Gastrocnemius medialis (tissue), 4 donors: ENCODE results near the gene PARD3. TPM values are rescaled to one million over a fixed set of nuclear protein-coding genes. Genes with fewer than 3 reads are reported as not detected.

Experiments used
- ATAC-seq, 2 donors: fragments of 150-250 bp; one replicate each; pipeline ENCODE4 v1.9.1; 2016
- DNase-seq, 2 donors: peaks; one replicate each; pipeline ENCODE4 v3.0.0-alpha.2; 2019
- H3K27ac ChIP-seq, 4 donors: fragments of 200-600 bp; sonication (generic); 1 replicate in 1 of 4; 2 replicates in 3 of 4; pipeline ENCODE4 v1.5.1; 2016 to 2018; ENCODE audit warnings: mild to moderate bottlenecking in 2 of 4, moderate library complexity in 1 of 4
- H3K27me3 ChIP-seq, 3 donors: fragments of 200-600 bp; sonication (generic) in 2 of 3; 1 replicate in 1 of 3; 2 replicates in 2 of 3; pipeline versions ENCODE4 v1.5.1 to v1.6.0; 2016 to 2019; ENCODE audit warnings: mild to moderate bottlenecking in 1 of 3, moderate library complexity in 1 of 3
- H3K36me3 ChIP-seq, 2 donors: fragments of 200-600 bp; sonication (generic) in 1 of 2; one replicate each; pipeline ENCODE4 v1.5.1; 2017 to 2018
- H3K4me1 ChIP-seq, 2 donors: fragments of 200-600 bp; sonication (generic) in 1 of 2; one replicate each; pipeline ENCODE4 v1.5.1; 2016 to 2017; ENCODE audit warnings: mild to moderate bottlenecking in 2 of 2
- H3K4me3 ChIP-seq, 4 donors: fragments of 200-600 bp; sonication (generic) in 3 of 4; 1 replicate in 1 of 4; 2 replicates in 3 of 4; pipeline ENCODE4 v1.5.1; 2016 to 2019; ENCODE audit warnings: mild to moderate bottlenecking in 2 of 4
- H3K9me3 ChIP-seq, 3 donors: fragments of 200-600 bp; sonication (generic) in 2 of 3; 1 replicate in 1 of 3; 2 replicates in 2 of 3; pipeline ENCODE4 v1.5.1; 2016 to 2019
- POLR2A ChIP-seq, 2 donors: fragments of 450-650 bp; IDR thresholded peaks; one replicate each; pipeline ENCODE4 v1.6.1; 2017; ENCODE audit warnings: antibody characterized with exemption in 2 of 2, mild to moderate bottlenecking in 2 of 2, moderate library complexity in 2 of 2
- in situ Hi-C, 4 donors: fragments of 200-750 bp; cut with MboI; loops; one replicate each; pipeline versions ENCODE4 v1.15.0 to v1.8.0; 2017; ENCODE audit warnings: low sequenced_read_pairs in 4 of 4
- intact Hi-C: fragments of 100-400 bp; cut with DNase I; formaldehyde crosslinking; loops from one replicate; pipeline ENCODE4 v1.15.1; 2023; ENCODE audit warnings: low total_unique reads
- total RNA-seq, 4 donors: library from RNA; depleted of rRNA; stranded (reverse); fragments of >200 nt; gene quantifications; one replicate each; pipeline versions ENCODE4 v1.1.0 to v1.2.3, GENCODE V29; 2016
- TF ChIP-seq, protein P1 (sequence below), 5 experiments: fragments of 450-650 bp in 3 of 5; fragments of 200-600 bp in 2 of 5; sonication (generic) in 2 of 5; IDR thresholded peaks in 4 of 5; conservative IDR thresholded peaks in 1 of 5; 1 replicate in 4 of 5; 2 replicates in 1 of 5; pipeline ENCODE4 v1.5.1; 2016 to 2019; ENCODE audit warnings: antibody characterized with exemption in 5 of 5, mild to moderate bottlenecking in 3 of 5, moderate library complexity in 3 of 5

Gene PARD3
- total RNA-seq, 4 donors from 2014 or later: 64.6 to 75.8 (median 68.3) TPM

DNA sequence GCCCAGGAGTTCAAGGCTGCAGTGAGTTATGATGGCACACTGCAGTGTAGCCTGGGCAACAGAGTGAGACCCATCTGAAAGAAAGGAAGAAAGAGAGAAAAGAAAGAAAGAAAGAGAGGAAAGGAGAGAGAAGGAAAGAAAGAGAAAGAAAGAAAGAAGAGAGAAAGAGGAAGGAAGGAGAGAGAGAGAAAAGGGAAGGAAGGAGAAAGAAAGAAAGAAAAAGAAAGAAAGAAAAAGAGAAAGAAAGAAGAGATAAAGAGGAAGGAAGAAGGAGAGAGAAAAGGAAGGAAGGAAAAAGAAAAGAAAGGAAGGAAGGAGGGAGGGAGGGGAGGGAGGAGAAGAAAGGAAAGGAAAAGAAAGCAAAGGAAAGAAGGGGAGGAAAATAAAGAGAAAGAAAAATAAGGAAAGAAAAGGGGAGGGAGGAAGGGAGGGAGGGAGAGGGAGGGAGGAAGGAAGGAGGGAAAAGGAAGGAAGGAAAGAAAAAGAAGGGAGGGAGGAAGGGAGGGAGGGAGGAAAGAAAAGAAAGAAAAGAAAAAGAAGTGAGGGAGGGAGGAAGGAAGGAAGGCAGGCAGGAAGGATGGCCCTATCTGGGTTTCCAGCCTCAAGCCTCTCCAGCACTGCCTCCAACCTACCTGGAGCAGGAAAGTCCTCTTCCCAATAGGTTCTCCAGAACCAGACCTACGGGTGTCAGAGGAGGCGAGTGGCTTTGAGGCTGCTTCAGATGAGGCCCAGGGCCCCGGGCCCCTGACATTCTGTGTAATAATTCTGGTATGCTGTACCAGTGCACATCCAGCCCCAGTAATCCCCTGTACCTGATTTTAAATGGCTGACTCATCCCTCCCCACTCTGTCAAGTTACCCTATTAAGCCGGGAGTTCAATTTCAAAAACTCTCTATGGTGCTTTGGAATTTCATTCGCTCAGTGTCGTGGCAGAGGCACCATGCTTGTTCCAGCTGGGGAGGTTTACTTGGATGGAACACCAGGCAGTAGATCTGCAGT, 6.8 kb upstream of the PARD3 start:
- DNase-seq: no peak
- TF ChIP-seq, protein P1, sequence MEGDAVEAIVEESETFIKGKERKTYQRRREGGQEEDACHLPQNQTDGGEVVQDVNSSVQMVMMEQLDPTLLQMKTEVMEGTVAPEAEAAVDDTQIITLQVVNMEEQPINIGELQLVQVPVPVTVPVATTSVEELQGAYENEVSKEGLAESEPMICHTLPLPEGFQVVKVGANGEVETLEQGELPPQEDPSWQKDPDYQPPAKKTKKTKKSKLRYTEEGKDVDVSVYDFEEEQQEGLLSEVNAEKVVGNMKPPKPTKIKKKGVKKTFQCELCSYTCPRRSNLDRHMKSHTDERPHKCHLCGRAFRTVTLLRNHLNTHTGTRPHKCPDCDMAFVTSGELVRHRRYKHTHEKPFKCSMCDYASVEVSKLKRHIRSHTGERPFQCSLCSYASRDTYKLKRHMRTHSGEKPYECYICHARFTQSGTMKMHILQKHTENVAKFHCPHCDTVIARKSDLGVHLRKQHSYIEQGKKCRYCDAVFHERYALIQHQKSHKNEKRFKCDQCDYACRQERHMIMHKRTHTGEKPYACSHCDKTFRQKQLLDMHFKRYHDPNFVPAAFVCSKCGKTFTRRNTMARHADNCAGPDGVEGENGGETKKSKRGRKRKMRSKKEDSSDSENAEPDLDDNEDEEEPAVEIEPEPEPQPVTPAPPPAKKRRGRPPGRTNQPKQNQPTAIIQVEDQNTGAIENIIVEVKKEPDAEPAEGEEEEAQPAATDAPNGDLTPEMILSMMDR (IDR thresholded peaks at IDR 0.05 in 4 of 5, conservative IDR thresholded peaks at IDR 0.05 in 1 of 5): no peak
- no peak for TF ChIP-seq POLR2A (IDR thresholded peaks at IDR 0.05)
- intact Hi-C loops: no loop called here
- H3K27me3 ChIP-seq: no peaks in the 10 kb centered on the region
- H3K4me1 ChIP-seq: peaks cover 14 to 16% of the 10 kb centered on the region in 2 donors
- H3K9me3 ChIP-seq: no peaks in the 10 kb centered on the region
- H3K4me3 ChIP-seq: no peak overlapping the region
- peak overlapping the region in 1 of 4 donors; percentile 42 for H3K27ac ChIP-seq
- no peaks in the 10 kb centered on the region for H3K36me3 ChIP-seq
- in situ Hi-C loops: loop anchor here in 2 of 4 donors (25.0 kb wide), 1 partner anchor 160 kb away; no protein-coding TSS in a partner anchor
- ATAC-seq: peak; percentile 60 to 69

DNA sequence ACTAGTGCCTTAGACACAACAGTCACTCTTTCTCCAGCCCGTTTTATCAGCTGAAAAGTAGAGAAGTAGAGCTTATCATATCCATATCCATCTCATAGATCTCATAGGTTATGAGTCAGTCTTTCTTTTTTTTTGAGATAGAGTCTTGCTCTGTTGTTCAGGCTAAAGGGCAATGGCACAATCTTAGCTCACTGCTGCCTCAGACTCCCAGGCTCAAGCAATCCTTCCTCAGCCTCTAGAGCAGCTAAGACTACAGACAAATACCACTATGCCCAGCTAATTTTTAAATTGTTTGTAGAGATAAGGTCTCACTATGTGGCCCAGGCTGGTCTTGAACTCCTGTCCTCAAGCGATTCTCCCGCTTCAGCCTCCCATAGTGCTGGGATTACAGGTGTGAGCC, 2.5 kb upstream of the PARD3 start:
- Histone ChIP-seq H3K27me3 (no peaks in the 10 kb centered on the region), H3K4me3 (no peak overlapping the region), H3K36me3 (no peaks in the 10 kb centered on the region), H3K27ac (no peak overlapping the region), H3K9me3 (no peaks in the 10 kb centered on the region), H3K4me1 (peaks cover 17 to 19% of the 10 kb centered on the region in 2 donors)
- TF ChIP-seq, protein P1 (IDR thresholded peaks at IDR 0.05 in 4 of 5, conservative IDR thresholded peaks at IDR 0.05 in 1 of 5): no peak
- TF ChIP-seq POLR2A (IDR thresholded peaks at IDR 0.05): no peak
- in situ Hi-C loops: loop anchor here in 2 of 4 donors (25.0 kb wide), 1 partner anchor 155 kb away; no protein-coding TSS in a partner anchor
- no peak for DNase-seq
- no peak for ATAC-seq
- intact Hi-C loops: no loop called here

DNA sequence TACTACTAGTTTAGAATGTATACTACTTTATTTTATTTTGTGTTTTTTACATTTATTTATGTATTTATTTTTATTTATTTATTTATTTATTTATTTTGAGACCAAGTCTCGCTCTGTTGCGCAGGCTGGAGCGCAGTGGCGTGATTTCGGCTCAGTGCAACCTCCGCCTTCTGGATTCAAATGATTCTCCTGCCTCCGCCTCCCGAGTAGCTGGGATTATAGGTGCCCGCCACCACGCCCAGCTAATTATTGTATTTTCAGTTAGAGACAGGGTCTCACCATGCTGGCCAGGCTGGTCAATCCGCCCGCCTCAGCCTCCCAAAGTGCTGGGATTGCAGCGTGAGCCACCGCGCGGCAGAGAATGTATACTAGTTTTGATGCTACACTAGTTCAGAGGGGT, 2.0 kb upstream of the PARD3 start:
- ATAC-seq (no peak), DNase-seq (no peak)
- H3K4me3 ChIP-seq: no peak overlapping the region
- peak overlapping the region in 1 of 4 donors; percentile 78 for H3K27ac ChIP-seq
- no peaks in the 10 kb centered on the region for H3K27me3 ChIP-seq
- H3K4me1 ChIP-seq: peaks cover 23 to 24% of the 10 kb centered on the region in 2 donors
- in situ Hi-C loops (loop anchor here in 2 of 4 donors (25.0 kb wide), 1 partner anchor 155 kb away; no protein-coding TSS in a partner anchor), intact Hi-C loops (no loop called here)
- no peak for TF ChIP-seq POLR2A (IDR thresholded peaks at IDR 0.05)
- TF ChIP-seq, protein P1 (IDR thresholded peaks at IDR 0.05 in 4 of 5, conservative IDR thresholded peaks at IDR 0.05 in 1 of 5): no peak
- no peaks in the 10 kb centered on the region for H3K36me3 ChIP-seq
- H3K9me3 ChIP-seq: no peaks in the 10 kb centered on the region

DNA sequence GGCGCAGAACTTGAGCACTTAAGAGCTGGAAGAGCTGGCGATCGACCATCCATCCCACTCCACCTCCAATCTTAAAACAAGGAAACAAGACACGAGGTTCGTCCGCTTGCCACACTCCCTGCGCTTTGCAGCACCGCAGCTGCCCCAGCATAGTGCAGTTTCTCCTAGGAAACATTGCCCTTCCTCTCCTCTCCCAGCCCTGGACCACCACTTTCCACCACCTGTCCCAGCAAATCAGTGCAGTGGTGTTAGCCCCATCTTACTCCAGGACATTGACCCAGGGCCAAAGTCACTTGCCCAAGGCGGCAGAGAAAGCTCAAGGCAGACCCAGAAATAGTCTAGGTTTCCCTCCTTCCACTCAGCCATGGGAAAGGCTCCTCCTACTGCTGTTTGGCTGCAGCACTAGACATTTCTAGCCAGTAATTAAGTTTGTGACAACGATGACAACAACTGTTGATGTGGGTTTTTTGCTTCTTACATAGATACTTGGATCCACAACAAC, 1.5 kb upstream of the PARD3 start:
- no peaks in the 10 kb centered on the region for H3K9me3 ChIP-seq
- in situ Hi-C loops: loop anchor here in 2 of 4 donors (25.0 kb wide), 1 partner anchor 154 kb away; no protein-coding TSS in a partner anchor
- intact Hi-C loops: no loop called here
- peaks cover 28% of the 10 kb centered on the region in 2 donors for H3K4me1 ChIP-seq
- no peak for TF ChIP-seq POLR2A (IDR thresholded peaks at IDR 0.05)
- TF ChIP-seq, protein P1 (IDR thresholded peaks at IDR 0.05 in 4 of 5, conservative IDR thresholded peaks at IDR 0.05 in 1 of 5): no peak
- no peaks in the 10 kb centered on the region for H3K27me3 ChIP-seq
- H3K4me3 ChIP-seq: peak overlapping the region; percentile 68 to 76 (median 74)
- DNase-seq: peak in 1 of 2 donors; percentile 30
- ATAC-seq: peak in 1 of 2 donors; percentile 21
- peak overlapping the region; percentile 78 to 92 (median 80) for H3K27ac ChIP-seq
- no peaks in the 10 kb centered on the region for H3K36me3 ChIP-seq
